Spleen (tissue), 7 donors: ENCODE results near the gene MTFMT.

ENCODE experiments used
- POLR2A ChIP-seq, 3 donors: fragments of 450-650 bp; IDR thresholded peaks; one replicate each; pipeline ENCODE4 v1.5.1; 2017; ENCODE audit warnings: antibody characterized with exemption in 3 of 3, mild to moderate bottlenecking in 1 of 3
- TF ChIP-seq, protein P1 (sequence below), 11 experiments: fragments of 200-600 bp in 7 of 11; fragments of 450-650 bp in 4 of 11; sonication (generic) in 4 of 11; IDR thresholded peaks in 8 of 11; conservative IDR thresholded peaks in 3 of 11; 1 replicate in 7 of 11; 2 replicates in 4 of 11; pipeline versions ENCODE4 v1.4.0 to v1.8.0; 2016 to 2021; ENCODE audit warnings: antibody characterized with exemption in 11 of 11, inconsistent platforms in 4 of 11, mild to moderate bottlenecking in 1 of 11
- donor health status: DM: no; HTN: no; CAD: no; lungs with moderate emphysema.
- donor health status: DM: no; HTN: no; CAD: no.
- donor health status: DM: no; HTN: no; CAD: no.

DNA sequence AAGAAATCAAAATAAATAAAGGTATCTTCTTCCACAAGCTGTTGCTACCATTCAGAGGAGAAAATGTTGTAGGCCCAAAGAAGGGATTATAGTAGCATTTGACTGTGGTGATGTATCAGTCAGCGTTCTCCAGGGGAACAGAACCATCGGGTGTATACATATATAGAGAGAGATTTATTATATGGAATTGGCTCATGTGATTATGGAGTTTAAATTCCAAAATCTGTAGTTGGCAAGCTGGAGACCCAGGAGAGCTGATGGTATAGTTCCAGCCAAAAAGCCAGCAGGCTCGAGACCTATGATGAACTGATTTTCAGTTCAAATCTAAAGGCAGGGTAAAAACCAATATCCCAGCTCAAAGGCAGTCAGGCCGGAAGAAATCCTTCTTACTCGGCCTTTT, 32.4 kb downstream of the MTFMT start:
- TF ChIP-seq, protein P1, sequence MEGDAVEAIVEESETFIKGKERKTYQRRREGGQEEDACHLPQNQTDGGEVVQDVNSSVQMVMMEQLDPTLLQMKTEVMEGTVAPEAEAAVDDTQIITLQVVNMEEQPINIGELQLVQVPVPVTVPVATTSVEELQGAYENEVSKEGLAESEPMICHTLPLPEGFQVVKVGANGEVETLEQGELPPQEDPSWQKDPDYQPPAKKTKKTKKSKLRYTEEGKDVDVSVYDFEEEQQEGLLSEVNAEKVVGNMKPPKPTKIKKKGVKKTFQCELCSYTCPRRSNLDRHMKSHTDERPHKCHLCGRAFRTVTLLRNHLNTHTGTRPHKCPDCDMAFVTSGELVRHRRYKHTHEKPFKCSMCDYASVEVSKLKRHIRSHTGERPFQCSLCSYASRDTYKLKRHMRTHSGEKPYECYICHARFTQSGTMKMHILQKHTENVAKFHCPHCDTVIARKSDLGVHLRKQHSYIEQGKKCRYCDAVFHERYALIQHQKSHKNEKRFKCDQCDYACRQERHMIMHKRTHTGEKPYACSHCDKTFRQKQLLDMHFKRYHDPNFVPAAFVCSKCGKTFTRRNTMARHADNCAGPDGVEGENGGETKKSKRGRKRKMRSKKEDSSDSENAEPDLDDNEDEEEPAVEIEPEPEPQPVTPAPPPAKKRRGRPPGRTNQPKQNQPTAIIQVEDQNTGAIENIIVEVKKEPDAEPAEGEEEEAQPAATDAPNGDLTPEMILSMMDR (IDR thresholded peaks at IDR 0.05 in 8 of 11, conservative IDR thresholded peaks at IDR 0.05 in 3 of 11), result no peak
- no peak for TF ChIP-seq POLR2A (IDR thresholded peaks at IDR 0.05)
